HCT116 (cell line): ENCODE measurements around the gene EP300.

Source experiments
- CTCF ChIP-seq, 3 experiments: fragments of 200-600 bp in 1 of 3; sonication (generic) in 1 of 3; IDR thresholded peaks in 2 of 3; conservative IDR thresholded peaks in 1 of 3; 2 replicates each; pipeline ENCODE4 v1.5.1; 2012 to 2017; ENCODE audit warnings: low read depth in 2 of 3, low read length in 2 of 3, antibody characterized with exemption in 1 of 3, borderline replicate concordance in 1 of 3, control low read depth in 1 of 3, mild to moderate bottlenecking in 1 of 3, mixed read lengths in 1 of 3, mixed run types in 1 of 3, moderate library complexity in 1 of 3; ENCODE audit not compliant: insufficient read depth in 1 of 3
- ELF1 ChIP-seq: IDR thresholded peaks from 2 replicates; pipeline ENCODE4 v1.6.1; 2012; ENCODE audit warnings: low read depth, borderline replicate concordance
- EZH2phosphoT487 ChIP-seq: fragments of 200-600 bp; IDR thresholded peaks from 2 replicates; pipeline ENCODE4 v1.6.1; 2018; ENCODE audit warnings: antibody characterized with exemption, borderline replicate concordance
- JUND ChIP-seq: IDR thresholded peaks from 2 replicates; pipeline ENCODE4 v1.6.1; 2012
- POLR2A ChIP-seq: IDR thresholded peaks from 2 replicates; pipeline ENCODE4 v1.7.0; 2011; ENCODE audit warnings: borderline replicate concordance; ENCODE audit not compliant: insufficient read depth, insufficient read length; ENCODE audit errors: extremely low read depth
- POLR2AphosphoS5 ChIP-seq: IDR thresholded peaks from 2 replicates; pipeline ENCODE4 v1.6.1; 2011; ENCODE audit warnings: mild to moderate bottlenecking, low read depth, low read length, moderate library complexity
- RAD21 ChIP-seq: IDR thresholded peaks from 2 replicates; pipeline ENCODE4 v1.6.1; 2012; ENCODE audit warnings: low read depth, mild to moderate bottlenecking
- REST ChIP-seq: IDR thresholded peaks from 2 replicates; pipeline ENCODE4 v1.6.1; 2012; ENCODE audit warnings: low read depth
- TCF7L2 ChIP-seq: IDR thresholded peaks from 2 replicates; pipeline ENCODE4 v1.7.0; 2011; ENCODE audit warnings: borderline replicate concordance, inconsistent platforms; ENCODE audit not compliant: insufficient read depth, insufficient read length; ENCODE audit errors: extremely low read depth
- TF ChIP-seq, protein P1 (sequence below): IDR thresholded peaks from 2 replicates; pipeline ENCODE4 v1.6.1; 2012

- TF ChIP-seq CTCF (IDR thresholded peaks at IDR 0.05 in 2 of 3, conservative IDR thresholded peaks at IDR 0.05 in 1 of 3; ENCODE audit: borderline replicate concordance in 1 of 3, insufficient read depth in 1 of 3, low read depth in 2 of 3, low read length in 2 of 3), result no peak
- no peak for TF ChIP-seq POLR2AphosphoS5
- TF ChIP-seq JUND, result no peak
- no peak for TF ChIP-seq REST
- TF ChIP-seq EZH2phosphoT487, result no peak
- TF ChIP-seq POLR2A, result no peak
- TF ChIP-seq ELF1, result no peak
- no peak for TF ChIP-seq TCF7L2
- TF ChIP-seq RAD21, result no peak
- TF ChIP-seq, protein P1, sequence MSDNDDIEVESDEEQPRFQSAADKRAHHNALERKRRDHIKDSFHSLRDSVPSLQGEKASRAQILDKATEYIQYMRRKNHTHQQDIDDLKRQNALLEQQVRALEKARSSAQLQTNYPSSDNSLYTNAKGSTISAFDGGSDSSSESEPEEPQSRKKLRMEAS, result no peak
Observed at GRCh38 chr22:41127451-41127850, 35.1 kb downstream of the EP300 start.
